ENCODE results near the gene BSG. TPM values are rescaled to one million over a fixed set of nuclear protein-coding genes. Genes with fewer than 3 reads are reported as not detected.

Gene BSG
- total RNA-seq, 1 donor from 2014 or later, result 816 TPM

DNA sequence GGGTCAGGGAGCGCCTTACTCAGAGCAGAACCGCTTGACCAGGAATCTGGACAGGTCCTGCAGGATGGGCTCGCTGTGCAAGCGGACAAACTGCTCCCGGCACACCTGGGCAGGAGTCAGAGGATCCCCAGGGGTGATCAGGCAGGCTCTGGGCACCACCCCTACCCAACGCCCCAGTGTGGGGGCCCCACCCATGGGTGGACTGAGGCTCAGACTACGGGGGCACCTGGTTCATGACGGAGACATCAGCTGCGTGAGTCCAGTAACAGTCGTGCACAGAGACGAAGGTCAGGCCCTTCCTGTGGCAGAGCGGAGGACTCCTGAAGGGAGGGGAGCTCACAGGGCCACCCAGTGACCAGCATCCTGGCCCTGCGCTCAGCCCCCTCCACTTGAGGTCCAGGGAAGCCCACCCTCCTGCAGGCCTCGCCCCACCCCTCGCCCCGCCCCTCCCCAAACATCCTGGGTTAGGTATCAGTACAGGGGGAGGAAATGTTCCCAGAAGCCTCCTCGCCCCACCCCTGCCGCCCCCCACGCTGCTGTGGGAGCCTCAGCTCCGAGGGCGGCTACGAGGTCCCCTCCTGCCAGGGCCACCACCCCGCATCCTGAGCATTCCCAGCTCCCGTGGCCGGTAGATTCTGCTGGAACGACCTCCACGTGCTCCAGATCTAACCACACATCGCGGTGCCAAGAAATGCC is 45.3 kb downstream of the BSG start:
- Mint-ChIP-seq H3K27me3 (ENCODE audit: unreplicated experiment) (no peaks in the 10 kb centered on the region), H3K4me1 (ENCODE audit: unreplicated experiment) (no peaks in the 10 kb centered on the region), H3K4me3 (ENCODE audit: unreplicated experiment) (no peak overlapping the region), H3K36me3 (ENCODE audit: unreplicated experiment) (peaks cover 23% of the 10 kb centered on the region), H3K27ac (ENCODE audit: unreplicated experiment) (no peak overlapping the region), H3K9me3 (ENCODE audit: unreplicated experiment) (no peaks in the 10 kb centered on the region)
- no peak for DNase-seq (ENCODE audit: extremely low spot score, unreplicated experiment)
- TF ChIP-seq, protein P1, sequence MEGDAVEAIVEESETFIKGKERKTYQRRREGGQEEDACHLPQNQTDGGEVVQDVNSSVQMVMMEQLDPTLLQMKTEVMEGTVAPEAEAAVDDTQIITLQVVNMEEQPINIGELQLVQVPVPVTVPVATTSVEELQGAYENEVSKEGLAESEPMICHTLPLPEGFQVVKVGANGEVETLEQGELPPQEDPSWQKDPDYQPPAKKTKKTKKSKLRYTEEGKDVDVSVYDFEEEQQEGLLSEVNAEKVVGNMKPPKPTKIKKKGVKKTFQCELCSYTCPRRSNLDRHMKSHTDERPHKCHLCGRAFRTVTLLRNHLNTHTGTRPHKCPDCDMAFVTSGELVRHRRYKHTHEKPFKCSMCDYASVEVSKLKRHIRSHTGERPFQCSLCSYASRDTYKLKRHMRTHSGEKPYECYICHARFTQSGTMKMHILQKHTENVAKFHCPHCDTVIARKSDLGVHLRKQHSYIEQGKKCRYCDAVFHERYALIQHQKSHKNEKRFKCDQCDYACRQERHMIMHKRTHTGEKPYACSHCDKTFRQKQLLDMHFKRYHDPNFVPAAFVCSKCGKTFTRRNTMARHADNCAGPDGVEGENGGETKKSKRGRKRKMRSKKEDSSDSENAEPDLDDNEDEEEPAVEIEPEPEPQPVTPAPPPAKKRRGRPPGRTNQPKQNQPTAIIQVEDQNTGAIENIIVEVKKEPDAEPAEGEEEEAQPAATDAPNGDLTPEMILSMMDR (IDR thresholded peaks at IDR 0.05), result no peak

DNA sequence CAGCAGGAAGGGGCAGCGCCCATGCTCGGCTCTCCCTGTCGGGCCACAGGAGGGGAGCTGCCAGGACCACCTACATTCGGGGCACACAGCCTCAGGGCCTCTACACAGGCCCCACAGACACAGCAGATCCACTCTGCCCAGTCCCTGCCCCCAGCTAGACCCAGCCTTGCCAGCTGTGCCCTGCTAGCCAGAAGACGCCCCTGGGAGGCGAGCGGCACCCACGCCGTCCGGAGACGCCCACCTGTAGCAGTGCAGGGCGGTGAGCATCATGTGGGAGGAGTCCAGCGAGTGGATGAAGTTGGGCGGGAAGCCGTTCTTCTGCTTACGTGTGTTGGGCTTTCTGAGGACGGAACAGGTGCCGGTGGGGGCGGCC is 45.8 kb downstream of the BSG start:
- Mint-ChIP-seq H3K27ac (ENCODE audit: unreplicated experiment) (no peak overlapping the region), H3K4me1 (ENCODE audit: unreplicated experiment) (no peaks in the 10 kb centered on the region)

DNA sequence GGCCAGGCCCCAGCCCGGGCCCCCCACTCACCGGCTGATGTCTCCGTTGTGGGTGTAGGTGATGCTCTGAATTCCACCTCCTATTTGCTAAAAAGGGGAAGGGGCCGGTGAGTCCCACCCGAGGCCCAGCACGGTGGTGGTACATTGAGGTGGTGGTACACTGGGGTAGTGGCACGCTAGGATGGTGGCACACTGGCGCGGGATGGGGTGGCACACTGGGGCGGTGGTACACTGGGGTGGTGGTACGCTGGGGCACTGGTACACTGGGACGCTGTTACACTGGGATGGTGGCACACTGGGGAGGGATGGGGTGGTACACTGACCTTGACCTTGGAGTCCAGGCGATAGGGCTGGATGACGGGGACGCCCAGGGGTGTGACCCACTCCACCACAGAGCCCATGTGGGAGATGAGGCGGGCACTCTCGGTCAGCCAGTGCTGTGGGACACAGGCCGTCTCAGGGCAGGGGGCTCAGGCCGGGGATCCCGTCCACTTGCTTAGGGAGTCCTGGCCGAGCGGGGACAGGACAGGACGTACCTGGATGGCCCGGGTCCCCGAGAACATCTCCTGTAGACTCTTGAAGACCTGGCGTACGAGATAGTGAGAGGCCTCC is 46.4 kb downstream of the BSG start:
- DNase-seq (ENCODE audit: extremely low spot score, unreplicated experiment), result no peak
- Mint-ChIP-seq H3K4me3 (ENCODE audit: unreplicated experiment) (no peak overlapping the region), H3K27me3 (ENCODE audit: unreplicated experiment) (no peaks in the 10 kb centered on the region), H3K36me3 (ENCODE audit: unreplicated experiment) (peaks cover 20% of the 10 kb centered on the region), H3K4me1 (ENCODE audit: unreplicated experiment) (peaks cover 5% of the 10 kb centered on the region), H3K9me3 (ENCODE audit: unreplicated experiment) (no peaks in the 10 kb centered on the region), H3K27ac (ENCODE audit: unreplicated experiment) (no peak overlapping the region)
- TF ChIP-seq, protein P1 (IDR thresholded peaks at IDR 0.05), result no peak

More for the DNA sequence above, 45.8 kb downstream of the BSG start:
- no peaks in the 10 kb centered on the region for H3K9me3 Mint-ChIP-seq (ENCODE audit: unreplicated experiment)
- TF ChIP-seq, protein P1 (IDR thresholded peaks at IDR 0.05), result no peak
- no peak overlapping the region for H3K4me3 Mint-ChIP-seq (ENCODE audit: unreplicated experiment)
- no peaks in the 10 kb centered on the region for H3K27me3 Mint-ChIP-seq (ENCODE audit: unreplicated experiment)
- peaks cover 20% of the 10 kb centered on the region for H3K36me3 Mint-ChIP-seq (ENCODE audit: unreplicated experiment)
- no peak for DNase-seq (ENCODE audit: extremely low spot score, unreplicated experiment)

DNA sequence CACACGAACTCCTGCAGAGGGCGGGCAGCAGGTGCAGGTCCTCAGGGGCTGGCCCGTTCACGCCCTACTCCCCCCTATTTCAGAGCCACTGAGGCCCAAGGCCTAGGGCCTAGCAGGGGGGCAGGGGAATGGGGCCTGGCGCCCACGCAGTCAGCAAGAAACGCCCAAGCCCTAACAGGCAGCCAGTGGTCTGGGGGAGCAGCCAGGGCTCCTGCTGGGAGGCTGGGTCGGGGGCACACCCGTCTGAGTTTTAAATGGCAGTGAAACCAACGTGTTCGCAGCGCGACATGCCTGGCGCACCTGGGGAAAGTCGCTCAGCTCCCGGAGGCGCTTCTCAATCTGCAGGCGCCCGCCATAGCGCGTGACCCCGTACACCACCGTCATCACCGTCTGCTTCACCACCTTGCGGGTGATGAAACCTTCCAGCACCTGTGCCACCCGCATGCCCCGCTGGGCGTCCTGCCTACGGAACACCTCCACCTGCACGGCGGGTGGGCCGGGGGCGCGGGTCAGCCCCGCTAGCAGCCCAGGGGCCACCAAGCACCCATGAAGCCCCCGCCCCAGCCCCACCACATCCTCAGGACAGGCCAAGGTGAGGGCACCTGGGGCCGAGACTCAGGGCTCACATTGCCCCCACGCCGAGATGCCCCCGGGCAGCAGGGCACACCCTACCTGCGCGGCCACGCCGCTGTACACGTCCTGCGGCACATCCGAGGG is 47.0 kb downstream of the BSG start:
- Mint-ChIP-seq H3K36me3 (ENCODE audit: unreplicated experiment) (peaks cover 15% of the 10 kb centered on the region), H3K4me3 (ENCODE audit: unreplicated experiment) (no peak overlapping the region), H3K9me3 (ENCODE audit: unreplicated experiment) (no peaks in the 10 kb centered on the region), H3K27ac (ENCODE audit: unreplicated experiment) (no peak overlapping the region), H3K4me1 (ENCODE audit: unreplicated experiment) (peaks cover 12% of the 10 kb centered on the region), H3K27me3 (ENCODE audit: unreplicated experiment) (no peaks in the 10 kb centered on the region)
- no peak for DNase-seq (ENCODE audit: extremely low spot score, unreplicated experiment)
- TF ChIP-seq, protein P1 (IDR thresholded peaks at IDR 0.05), result no peak
